GM20000 (cell line): ENCODE measurements around the gene NAA10.

Source experiments
- DNase-seq: peaks from one replicate; pipeline ENCODE4 v3.0.0; 2012; ENCODE audit warnings: low spot score
- CTCF ChIP-seq: IDR thresholded peaks from 2 replicates; pipeline ENCODE4 v1.5.1; 2012; ENCODE audit warnings: mild to moderate bottlenecking, control low read depth; ENCODE audit errors: extremely low read depth, missing control alignments

Gene NAA10

GRCh38 chrX:153884590-153884989, 50.2 kb downstream of the NAA10 start:
- DNase-seq: no peak
- TF ChIP-seq CTCF: no peak

GRCh38 chrX:153884136-153884535, 50.7 kb downstream of the NAA10 start:
- no peak for TF ChIP-seq CTCF
- DNase-seq: no peak

- DNase-seq: no peak
- TF ChIP-seq CTCF: no peak
Observed at GRCh38 chrX:153883163-153883843, 51.5 kb downstream of the NAA10 start.

- no peak for DNase-seq
- no peak for TF ChIP-seq CTCF
Observed at GRCh38 chrX:153882557-153882956, 52.3 kb downstream of the NAA10 start.

- no peak for TF ChIP-seq CTCF
- DNase-seq: no peak
Observed at GRCh38 chrX:153882086-153882498, 52.7 kb downstream of the NAA10 start.

GRCh38 chrX:153881281-153881680, 53.6 kb downstream of the NAA10 start:
- no peak for TF ChIP-seq CTCF
- DNase-seq: no peak

- TF ChIP-seq CTCF: no peak
- no peak for DNase-seq
Observed at GRCh38 chrX:153880440-153880815, 54.4 kb downstream of the NAA10 start.
